Activated CD4-positive, alpha-beta T cell treated with anti-CD3 and anti-CD28 coated beads for 36 hours (primary cell): ENCODE results near the gene NDUFA7. TPM values are rescaled to one million over a fixed set of nuclear protein-coding genes. Genes with fewer than 3 reads are reported as not detected.
A peak's percentile ranks its signal among the peaks of the same experiment; 100 is the strongest.

ENCODE experiments used
- ATAC-seq: fragments of 200-7000 bp; cut with Tn5 transposase; one replicate; pipeline ENCODE4 v1.10.0; 2021; ENCODE audit warnings: mild to moderate bottlenecking, moderate library complexity
- CTCF ChIA-PET: fragments of 350-600 bp; sonication (Branson Sonifier 250); formaldehyde crosslinking; loops from one replicate; lab custom pipeline; 2021; ENCODE audit warnings: antibody characterized with exemption; lab: Charles Lee
- POLR2A ChIA-PET: fragments of 350-600 bp; sonication (Branson Sonifier 250); formaldehyde crosslinking; loops from one replicate; lab custom pipeline; 2021; ENCODE audit warnings: antibody characterized with exemption, inconsistent platforms; lab: Charles Lee
- DNase-seq: peaks from one replicate; pipeline ENCODE4 v3.0.0-alpha.2; 2020
- H3K27ac Mint-ChIP-seq: one replicate; pipeline ENCODE4 v1.8.0; 2021; ENCODE audit warnings: mixed read lengths
- H3K27me3 Mint-ChIP-seq: one replicate; pipeline ENCODE4 v1.8.0; 2021; ENCODE audit warnings: mixed read lengths
- H3K36me3 Mint-ChIP-seq: one replicate; pipeline ENCODE4 v1.8.0; 2021; ENCODE audit warnings: low read depth, mixed read lengths
- H3K4me1 Mint-ChIP-seq: one replicate; pipeline ENCODE4 v1.8.0; 2021; ENCODE audit warnings: mixed read lengths
- H3K4me3 Mint-ChIP-seq: one replicate; pipeline ENCODE4 v1.8.0; 2021; ENCODE audit warnings: mild to moderate bottlenecking, moderate library complexity, mixed read lengths
- H3K9me3 Mint-ChIP-seq: one replicate; pipeline ENCODE4 v1.8.0; 2021; ENCODE audit warnings: low read depth, mixed read lengths
- intact Hi-C, 2 experiments: fragments of 100-400 bp; cut with DNase I in 1 of 2; cut with micrococcal nuclease in 1 of 2; formaldehyde crosslinking; loops; one replicate each; pipeline versions ENCODE4 v1.14.2 to v1.15.1; 2022 to 2024; cut with DNase I, micrococcal nuclease
- total RNA-seq, 2 experiments: library from RNA; stranded (reverse); gene quantifications; one replicate each; pipeline ENCODE4 v1.2.3, GENCODE V29; 2021

Gene NDUFA7
- total RNA-seq, 2 experiments from 2014 or later, result 90.9 to 112 TPM

GRCh38 chr19:8332976-8333766 lies 12.0 kb upstream of the NDUFA7 start:
- Mint-ChIP-seq H3K4me1 (peaks cover 8% of the 10 kb centered on the region), H3K36me3 (no peaks in the 10 kb centered on the region), H3K9me3 (no peaks in the 10 kb centered on the region), H3K4me3 (no peak overlapping the region), H3K27ac (no peak overlapping the region), H3K27me3 (peaks cover 19% of the 10 kb centered on the region)
- ATAC-seq (no peak), DNase-seq (no peak)
- ChIA-PET POLR2A (interaction anchor here (0.9 kb wide), 1 partner anchor 390 kb away, joined by 3 read pairs; the partner anchor contains the start of gene TIMM44), CTCF (interaction anchor here (1.3 to 3.3 kb wide), 2 partner anchors 10 to 245 kb away, joined by 3 to 20 read pairs; partner anchors contain the start of gene RPS28)
- intact Hi-C loops, result no loop called here

GRCh38 chr19:8331263-8331845 lies 10.2 kb upstream of the NDUFA7 start:
- no peaks in the 10 kb centered on the region for H3K36me3 Mint-ChIP-seq
- no peak for DNase-seq
- no peaks in the 10 kb centered on the region for H3K9me3 Mint-ChIP-seq
- H3K27me3 Mint-ChIP-seq, result peaks cover 12% of the 10 kb centered on the region
- H3K4me1 Mint-ChIP-seq, result peaks cover 8% of the 10 kb centered on the region
- H3K4me3 Mint-ChIP-seq, result no peak overlapping the region
- CTCF ChIA-PET, result interaction anchor here (1.3 kb wide), 1 partner anchor 10 kb away, joined by 6 read pairs; no protein-coding TSS in a partner anchor
- no peak overlapping the region for H3K27ac Mint-ChIP-seq
- intact Hi-C loops, result no loop called here
- ATAC-seq, result no peak
- POLR2A ChIA-PET, result no interaction called here

GRCh38 chr19:8329996-8330395 lies 8.8 kb upstream of the NDUFA7 start:
- Mint-ChIP-seq H3K36me3 (no peaks in the 10 kb centered on the region), H3K27ac (no peak overlapping the region), H3K4me1 (peaks cover 2% of the 10 kb centered on the region), H3K27me3 (peaks cover 7% of the 10 kb centered on the region), H3K9me3 (no peaks in the 10 kb centered on the region), H3K4me3 (no peak overlapping the region)
- CTCF ChIA-PET, result no interaction called here
- POLR2A ChIA-PET, result no interaction called here
- intact Hi-C loops, result no loop called here
- DNase-seq, result no peak
- no peak for ATAC-seq

DNA sequence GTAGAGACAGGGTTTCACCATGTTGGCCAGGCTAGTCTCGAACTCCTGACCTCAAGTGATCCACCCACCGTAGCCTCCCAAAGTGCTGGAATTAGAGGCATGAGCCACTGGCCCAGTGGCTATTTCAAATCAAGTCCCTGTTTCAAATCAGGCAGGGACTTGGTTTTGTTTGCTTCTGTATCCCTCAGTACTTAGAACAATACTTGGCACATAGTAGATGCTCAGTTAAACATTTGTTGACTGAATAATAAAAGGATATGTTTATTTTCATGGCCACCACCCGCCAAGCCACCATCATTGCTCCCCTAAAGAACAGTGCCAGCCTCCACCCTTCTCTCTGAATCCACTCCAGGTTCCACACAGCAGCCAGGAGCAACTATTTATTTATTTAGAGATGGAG lies 4.3 kb upstream of the NDUFA7 start:
- peaks cover 12% of the 10 kb centered on the region for H3K4me1 Mint-ChIP-seq
- no peaks in the 10 kb centered on the region for H3K27me3 Mint-ChIP-seq
- H3K36me3 Mint-ChIP-seq, result peaks cover 28% of the 10 kb centered on the region
- ATAC-seq, result no peak
- POLR2A ChIA-PET, result no interaction called here
- CTCF ChIA-PET, result interaction anchor here (0.6 to 1.1 kb wide), 2 partner anchors 28 to 74 kb away, joined by 3 to 4 read pairs; no protein-coding TSS in a partner anchor
- H3K9me3 Mint-ChIP-seq, result no peaks in the 10 kb centered on the region
- H3K27ac Mint-ChIP-seq, result no peak overlapping the region
- H3K4me3 Mint-ChIP-seq, result no peak overlapping the region
- no peak for DNase-seq
- intact Hi-C loops, result no loop called here

DNA sequence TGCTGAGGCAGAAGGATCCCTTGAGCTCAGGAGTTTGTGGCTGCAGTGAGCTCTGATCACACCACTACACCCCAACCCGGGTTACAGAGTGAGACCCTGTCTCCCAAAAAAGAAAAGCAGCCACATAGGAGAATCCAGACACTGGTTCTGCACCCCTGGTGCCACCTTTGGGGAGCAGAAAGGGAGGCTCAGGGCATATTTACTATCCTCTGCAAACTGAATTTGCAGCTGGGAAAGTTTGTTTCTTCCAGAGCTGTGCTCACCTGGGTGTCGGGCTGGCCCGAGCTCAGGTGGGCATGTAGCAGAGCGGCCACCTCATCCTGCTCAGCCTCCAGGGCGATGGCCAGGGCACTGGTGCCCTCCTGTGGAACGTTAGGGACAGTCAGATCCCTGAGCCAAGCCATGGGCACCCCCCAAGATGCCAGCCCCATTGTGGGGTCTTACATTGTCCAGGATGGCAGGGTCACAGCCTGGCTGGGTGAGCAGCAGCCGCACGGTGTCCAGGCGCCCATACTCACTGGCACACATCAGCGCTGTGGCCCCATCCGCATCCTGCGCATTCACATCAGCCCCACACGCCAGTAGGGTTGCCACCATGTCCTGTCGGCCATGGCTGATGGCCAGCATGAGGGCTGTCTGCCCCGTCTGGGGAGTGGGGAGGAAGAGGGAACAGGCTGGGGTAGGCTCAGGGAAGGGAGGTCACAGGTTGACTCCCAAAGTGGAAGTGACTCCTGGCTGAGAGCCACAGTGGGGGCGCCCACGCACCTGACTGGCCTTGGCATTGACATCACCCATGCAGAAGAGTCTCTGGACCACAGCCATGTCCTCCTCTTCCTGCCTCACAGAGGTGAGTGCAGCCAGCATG lies 3.2 kb upstream of the NDUFA7 start:
- intact Hi-C loops, result loop anchor here in 1 of 2 experiments (5.0 kb wide), 1 partner anchor 382 kb away; the partner anchor contains the start of gene TIMM44
- ChIA-PET CTCF (interaction anchor here (0.5 to 3.8 kb wide), 4 partner anchors 11 to 505 kb away, joined by 3 to 20 read pairs (median 4); no protein-coding TSS in a partner anchor), POLR2A (no interaction called here)
- Mint-ChIP-seq H3K27ac (no peak overlapping the region), H3K36me3 (peaks cover 32% of the 10 kb centered on the region), H3K4me3 (peak overlapping the region; percentile 97), H3K9me3 (no peaks in the 10 kb centered on the region), H3K27me3 (no peaks in the 10 kb centered on the region), H3K4me1 (peaks cover 20% of the 10 kb centered on the region)
- DNase-seq (no peak), ATAC-seq (no peak)

DNA sequence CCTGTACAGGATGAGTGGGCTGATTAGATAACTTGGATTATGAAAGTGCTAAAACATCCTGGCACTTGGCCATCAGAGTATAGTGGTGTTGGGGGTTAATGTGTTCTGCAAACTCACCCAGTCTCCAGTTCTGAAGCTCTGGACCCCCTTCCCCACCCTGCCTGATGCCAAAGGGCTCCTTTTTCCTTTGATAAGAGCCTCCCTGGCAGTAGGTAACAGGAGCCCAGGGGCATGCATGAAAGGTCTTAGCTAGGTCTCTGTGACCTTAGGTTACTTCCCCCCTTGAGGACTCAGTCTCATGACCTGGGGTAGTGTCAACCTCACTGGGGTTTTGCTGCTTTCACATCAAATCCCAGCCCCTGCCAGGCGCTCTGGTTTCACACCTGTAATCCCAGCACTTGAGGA lies 2.6 kb upstream of the NDUFA7 start:
- DNase-seq (no peak), ATAC-seq (no peak)
- Mint-ChIP-seq H3K27me3 (no peaks in the 10 kb centered on the region), H3K27ac (no peak overlapping the region), H3K4me3 (peak overlapping the region; percentile 97), H3K9me3 (no peaks in the 10 kb centered on the region), H3K4me1 (peaks cover 22% of the 10 kb centered on the region), H3K36me3 (peaks cover 32% of the 10 kb centered on the region)
- ChIA-PET POLR2A (interaction anchor here (0.6 kb wide), 2 partner anchors 17 to 50 kb away, joined by 3 to 5 read pairs; no protein-coding TSS in a partner anchor), CTCF (interaction anchor here (0.5 to 3.8 kb wide), 6 partner anchors 11 to 505 kb away, joined by 3 to 20 read pairs (median 4); partner anchors contain the start of gene MYO1F)
- intact Hi-C loops, result loop anchor here in 1 of 2 experiments (5.0 kb wide), 1 partner anchor 381 kb away; the partner anchor contains the start of gene TIMM44

DNA sequence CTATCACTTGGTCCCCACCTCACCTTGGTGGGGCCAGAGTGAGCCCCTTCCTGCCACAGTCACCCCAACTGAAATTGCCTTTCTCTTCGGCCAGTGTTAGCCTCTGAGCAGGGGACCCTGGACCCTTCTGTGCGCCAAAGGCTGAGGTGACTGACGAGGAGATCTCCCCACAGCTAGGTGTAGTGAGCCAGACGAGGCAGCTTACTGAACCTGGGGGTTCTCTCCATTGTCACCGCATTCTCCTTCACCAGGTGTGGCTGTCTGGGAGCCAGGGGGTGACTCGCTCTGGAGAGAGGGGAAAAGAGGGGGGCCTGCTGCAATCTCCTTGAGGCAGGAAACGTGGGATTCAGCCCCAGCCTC lies 1.4 kb upstream of the NDUFA7 start:
- DNase-seq (no peak), ATAC-seq (no peak)
- ChIA-PET POLR2A (no interaction called here), CTCF (interaction anchor here (0.6 to 4.0 kb wide), 3 partner anchors 12 to 31 kb away, joined by 3 to 20 read pairs (median 14); no protein-coding TSS in a partner anchor)
- peak overlapping the region; percentile 97 for H3K4me3 Mint-ChIP-seq
- peaks cover 32% of the 10 kb centered on the region for H3K36me3 Mint-ChIP-seq
- H3K27me3 Mint-ChIP-seq, result no peaks in the 10 kb centered on the region
- H3K27ac Mint-ChIP-seq, result peak overlapping the region; percentile 97
- peaks cover 22% of the 10 kb centered on the region for H3K4me1 Mint-ChIP-seq
- intact Hi-C loops, result loop anchor here in 1 of 2 experiments (5.0 kb wide), 1 partner anchor 380 kb away; the partner anchor contains the start of gene TIMM44
- no peaks in the 10 kb centered on the region for H3K9me3 Mint-ChIP-seq

- Mint-ChIP-seq H3K9me3 (no peaks in the 10 kb centered on the region), H3K36me3 (peaks cover 32% of the 10 kb centered on the region), H3K27ac (peak overlapping the region; percentile 97), H3K4me1 (peaks cover 22% of the 10 kb centered on the region), H3K4me3 (peak overlapping the region; percentile 97), H3K27me3 (no peaks in the 10 kb centered on the region)
- DNase-seq (no peak), ATAC-seq (peak; percentile 2)
- intact Hi-C loops, result loop anchor here (1.0 to 5.0 kb wide), 12 partner anchors 14 to 380 kb away; partner anchors contain the start of genes CD320 (in 2 of the 2), RAB11B (in 2 of the 2), TIMM44 (in 2 of the 2) and CERS4 (in 1 of the 2)
- ChIA-PET CTCF (interaction anchor here (0.6 to 4.0 kb wide), 3 partner anchors 11 to 1957 kb away, joined by 3 to 20 read pairs (median 14); no protein-coding TSS in a partner anchor), POLR2A (no interaction called here)
These were observed 937 bp upstream of the NDUFA7 start for GRCh38 chr19:8321986-8322637.

DNA sequence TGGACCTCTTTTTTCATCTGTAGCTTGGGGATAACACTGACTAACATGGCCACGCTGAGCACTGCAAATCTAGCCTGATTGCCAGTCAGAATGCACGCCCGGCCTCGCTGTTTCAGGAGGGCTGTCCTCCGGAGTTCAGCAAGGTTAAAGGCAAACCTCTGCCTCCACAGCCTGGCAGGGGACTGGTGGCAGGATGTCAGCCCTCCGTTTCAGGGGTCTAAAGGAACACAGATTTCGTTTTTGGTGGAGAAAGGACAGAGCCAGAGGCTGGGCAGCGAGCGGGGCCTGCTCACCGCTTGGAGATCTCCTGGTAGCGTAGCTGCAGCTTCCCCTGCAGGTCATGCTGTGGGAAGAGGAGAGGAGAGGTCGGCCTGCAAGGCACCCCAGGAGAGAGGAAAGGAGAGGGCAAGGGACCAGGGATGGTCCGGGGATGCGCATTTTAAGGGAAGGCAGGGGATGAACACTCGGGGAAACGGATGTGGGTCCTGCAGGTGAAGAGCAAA lies 560 bp downstream of the NDUFA7 start:
- ChIA-PET POLR2A (no interaction called here), CTCF (interaction anchor here (0.7 to 4.0 kb wide), 4 partner anchors 10 to 146 kb away, joined by 3 to 14 read pairs (median 4); partner anchors contain the start of gene CD320)
- Mint-ChIP-seq H3K4me3 (peak overlapping the region; percentile 97), H3K36me3 (peaks cover 37% of the 10 kb centered on the region), H3K27ac (peak overlapping the region; percentile 97), H3K9me3 (no peaks in the 10 kb centered on the region), H3K27me3 (no peaks in the 10 kb centered on the region), H3K4me1 (peaks cover 22% of the 10 kb centered on the region)
- DNase-seq (peak; percentile 52), ATAC-seq (peak; percentile 3)
- intact Hi-C loops, result loop anchor here (1.0 to 5.0 kb wide), 12 partner anchors 12 to 378 kb away; partner anchors contain the start of genes CD320 (in 2 of the 2), RAB11B (in 2 of the 2), TIMM44 (in 2 of the 2) and CERS4 (in 1 of the 2)
